Neural progenitor cell (in vitro differentiated cells): Measurements from ENCODE around the gene EME1. TPM values are rescaled to one million over a fixed set of nuclear protein-coding genes. Genes with fewer than 3 reads are reported as not detected.
"Not testable (repeated sequence)": the region's sequence is repeated elsewhere in the genome, so short reads cannot be mapped to it uniquely, and the experiment has no call there.

Experiments used
- DNase-seq: peaks from one replicate; pipeline ENCODE4 v3.0.0-alpha.2; 2016; ENCODE audit warnings: low spot score
- H2AFZ ChIP-seq: fragments of 200-600 bp; sonication (generic); replicated peaks from 2 replicates; pipeline ENCODE4 v1.6.1; 2016; ENCODE audit warnings: antibody characterized with exemption
- H3F3A ChIP-seq: fragments of 200-600 bp; sonication (generic); 2 replicates; pipeline ENCODE4 v1.6.1; 2016; ENCODE audit warnings: antibody characterized with exemption, low read depth
- H3K27ac ChIP-seq: fragments of 200-600 bp; sonication (generic); 2 replicates; pipeline ENCODE4 v1.5.1; 2016; ENCODE audit warnings: mild to moderate bottlenecking
- H3K27me3 ChIP-seq: fragments of 200-600 bp; sonication (generic); 2 replicates; pipeline ENCODE4 v1.6.1; 2016; ENCODE audit warnings: mild to moderate bottlenecking, moderate library complexity
- H3K36me3 ChIP-seq: fragments of 200-600 bp; sonication (generic); 2 replicates; pipeline ENCODE4 v1.5.1; 2016
- H3K4me1 ChIP-seq: fragments of 200-600 bp; sonication (generic); 2 replicates; pipeline ENCODE4 v1.6.1; 2016; ENCODE audit warnings: mixed run types
- H3K4me2 ChIP-seq: fragments of 200-600 bp; sonication (generic); 2 replicates; pipeline ENCODE4 v1.6.1; 2016
- H3K4me3 ChIP-seq: fragments of 200-600 bp; sonication (generic); 2 replicates; pipeline ENCODE4 v1.5.1; 2016
- H3K79me2 ChIP-seq: fragments of 200-600 bp; sonication (generic); 2 replicates; pipeline ENCODE4 v1.6.1; 2016; ENCODE audit warnings: low read depth
- H3K9ac ChIP-seq: fragments of 200-600 bp; sonication (generic); 2 replicates; pipeline ENCODE4 v1.6.1; 2016
- H3K9me3 ChIP-seq: fragments of 200-600 bp; sonication (generic); 2 replicates; pipeline ENCODE4 v1.5.1; 2016; ENCODE audit warnings: low read depth
- H4K20me1 ChIP-seq: fragments of 200-600 bp; sonication (generic); 2 replicates; pipeline ENCODE4 v1.6.1; 2016; ENCODE audit warnings: low read depth
- H3K27ac Mint-ChIP-seq: 3 replicates; pipeline ENCODE4 v1.8.0; 2021; ENCODE audit warnings: mixed read lengths
- H3K27me3 Mint-ChIP-seq: 2 replicates; pipeline ENCODE4 v1.8.0; 2022; ENCODE audit warnings: low read depth, mild to moderate bottlenecking, inconsistent platforms, moderate library complexity, mixed read lengths; ENCODE audit not compliant: insufficient read depth
- H3K36me3 Mint-ChIP-seq: 3 replicates; pipeline ENCODE4 v1.8.0; 2021; ENCODE audit warnings: mixed read lengths
- H3K4me1 Mint-ChIP-seq: 3 replicates; pipeline ENCODE4 v1.8.0; 2021; ENCODE audit warnings: mixed read lengths
- H3K4me3 Mint-ChIP-seq: 3 replicates; pipeline ENCODE4 v1.8.0; 2021; ENCODE audit warnings: mild to moderate bottlenecking, moderate library complexity, mixed read lengths
- H3K9me3 Mint-ChIP-seq: 3 replicates; pipeline ENCODE4 v1.8.0; 2020; ENCODE audit warnings: mixed read lengths
- CTCF ChIP-seq: fragments of 200-600 bp; sonication (generic); IDR thresholded peaks from 2 replicates; pipeline ENCODE4 v1.5.1; 2017; ENCODE audit warnings: antibody characterized with exemption, mild to moderate bottlenecking
- EZH2 ChIP-seq: fragments of 200-600 bp; sonication (generic); IDR thresholded peaks from 2 replicates; pipeline ENCODE4 v1.6.1; 2017; ENCODE audit warnings: antibody characterized with exemption, mild to moderate bottlenecking, moderate library complexity
- EZH2phosphoT487 ChIP-seq: fragments of 200-600 bp; sonication (generic); IDR thresholded peaks from 2 replicates; pipeline ENCODE4 v1.6.1; 2017; ENCODE audit warnings: antibody characterized with exemption
- small RNA-seq: library from RNA; depleted of rRNA; stranded (forward); fragments of <200 nt; gene quantifications from one replicate; pipeline ENCODE3, GENCODE V24; 2015
- total RNA-seq: library from RNA; depleted of rRNA; stranded (reverse); fragments of >200 nt; gene quantifications from 2 replicates; pipeline ENCODE4 v1.2.3, GENCODE V29; 2015; ENCODE audit warnings: low replicate concordance

Gene EME1
- total RNA-seq, 1 donor from 2014 or later = 26.6 TPM

- no peaks in the 10 kb centered on the region for H3K79me2 ChIP-seq
- H3K9me3 ChIP-seq = no peaks in the 10 kb centered on the region
- H4K20me1 ChIP-seq = no peaks in the 10 kb centered on the region
- H2AFZ ChIP-seq = peak overlapping the region; percentile 62
- H3F3A ChIP-seq = peaks cover 17% of the 10 kb centered on the region
- Mint-ChIP-seq H3K36me3 (no peaks in the 10 kb centered on the region), H3K9me3 (no peaks in the 10 kb centered on the region), H3K4me1 (peaks cover 27% of the 10 kb centered on the region), H3K27me3 (no peaks in the 10 kb centered on the region), H3K4me3 (peak overlapping the region; percentile 84), H3K27ac (peak overlapping the region; percentile 34)
- TF ChIP-seq CTCF = peak; percentile 29
- TF ChIP-seq EZH2 = no peak
- no peak overlapping the region for H3K27ac ChIP-seq
- peak overlapping the region; percentile 97 for H3K4me2 ChIP-seq
- no peaks in the 10 kb centered on the region for H3K36me3 ChIP-seq
- no peak overlapping the region for H3K9ac ChIP-seq
- peaks cover 16% of the 10 kb centered on the region for H3K27me3 ChIP-seq
- DNase-seq = peak; percentile 35
- H3K4me1 ChIP-seq = peaks cover 13% of the 10 kb centered on the region
- peak overlapping the region; percentile 82 for H3K4me3 ChIP-seq
Measured at GRCh38 chr17:50426814-50427787, 54.1 kb downstream of the EME1 start.

GRCh38 chr17:50428126-50428525 lies 55.1 kb downstream of the EME1 start:
- H2AFZ ChIP-seq, H3K79me2 ChIP-seq, H3K9ac ChIP-seq, H3K27ac ChIP-seq, H3K9me3 ChIP-seq, H3K27me3 Mint-ChIP-seq, H4K20me1 ChIP-seq, H3K9me3 Mint-ChIP-seq, H3K4me2 ChIP-seq, H3K36me3 Mint-ChIP-seq, H3K4me3 ChIP-seq, H3K36me3 ChIP-seq, DNase-seq, H3K27ac Mint-ChIP-seq: not testable (repeated sequence)
- Mint-ChIP-seq H3K4me3 (peak overlapping the region; percentile 84), H3K4me1 (peaks cover 27% of the 10 kb centered on the region)
- H3K4me1 ChIP-seq = peaks cover 13% of the 10 kb centered on the region
- H3K27me3 ChIP-seq = peaks cover 16% of the 10 kb centered on the region
- H3F3A ChIP-seq = peaks cover 17% of the 10 kb centered on the region

DNA sequence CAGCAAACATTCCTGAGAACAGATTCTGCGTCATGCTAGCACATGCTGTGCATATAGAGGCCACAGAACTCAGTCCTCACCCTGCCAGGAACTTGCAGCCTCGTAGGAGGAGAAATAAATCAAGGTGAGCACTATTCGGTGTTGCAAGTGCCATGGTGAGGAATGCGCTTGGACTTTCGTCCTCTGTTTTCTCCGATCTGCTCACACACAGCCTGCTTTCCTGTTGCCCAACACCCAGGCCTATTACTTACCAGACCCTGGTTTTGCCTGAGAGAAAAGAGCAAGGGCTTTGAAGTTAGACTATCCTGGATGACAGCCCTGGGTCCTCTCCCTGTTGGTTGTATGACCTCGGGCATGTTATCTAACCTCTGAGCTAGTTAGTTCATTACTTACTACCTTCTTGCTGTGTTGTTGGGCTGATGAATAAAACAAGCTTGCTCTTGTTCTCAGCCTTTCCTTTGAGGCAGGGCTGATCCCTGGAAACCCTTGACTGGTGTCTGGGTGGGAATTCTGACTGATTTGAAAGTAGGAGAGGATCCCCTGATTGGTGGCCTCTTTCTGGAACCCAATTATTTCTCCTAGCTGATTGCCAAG lies 55.9 kb downstream of the EME1 start:
- H3K27me3 Mint-ChIP-seq = no peaks in the 10 kb centered on the region
- H2AFZ ChIP-seq = no peak overlapping the region
- H3K4me2 ChIP-seq = no peak overlapping the region
- no peaks in the 10 kb centered on the region for H3K36me3 ChIP-seq
- H3K4me3 ChIP-seq = no peak overlapping the region
- H3K4me1 ChIP-seq = peaks cover 13% of the 10 kb centered on the region
- TF ChIP-seq EZH2 = no peak
- no peaks in the 10 kb centered on the region for H3K79me2 ChIP-seq
- H3K27ac Mint-ChIP-seq = no peak overlapping the region
- no peak overlapping the region for H3K9ac ChIP-seq
- H3K27ac ChIP-seq = no peak overlapping the region
- peaks cover 27% of the 10 kb centered on the region for H3K4me1 Mint-ChIP-seq
- no peaks in the 10 kb centered on the region for H4K20me1 ChIP-seq
- DNase-seq = no peak
- peaks cover 16% of the 10 kb centered on the region for H3K27me3 ChIP-seq
- no peak overlapping the region for H3K4me3 Mint-ChIP-seq
- no peaks in the 10 kb centered on the region for H3K36me3 Mint-ChIP-seq
- H3K9me3 Mint-ChIP-seq = no peaks in the 10 kb centered on the region
- peaks cover 17% of the 10 kb centered on the region for H3F3A ChIP-seq
- no peaks in the 10 kb centered on the region for H3K9me3 ChIP-seq

DNA sequence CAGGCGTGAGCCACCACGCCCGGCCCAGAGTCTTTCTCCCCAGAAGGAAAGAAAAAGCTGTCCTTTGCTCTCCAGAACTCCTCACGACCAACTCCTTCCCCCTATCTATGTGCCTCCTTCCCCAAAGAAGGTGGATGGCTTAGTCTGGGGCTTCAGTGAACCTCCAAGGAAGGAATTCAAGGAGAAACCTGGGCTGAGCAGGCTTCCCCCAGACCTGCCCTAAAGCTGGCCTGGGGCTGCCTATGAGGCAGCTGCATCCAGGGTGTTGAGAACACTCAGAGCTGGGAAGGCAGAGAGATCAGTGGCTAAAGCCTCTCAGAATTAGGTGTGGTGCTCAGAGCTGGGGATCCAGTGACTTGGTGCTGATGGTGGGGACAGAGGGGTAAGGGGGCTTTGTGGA lies 56.8 kb downstream of the EME1 start:
- Histone ChIP-seq H4K20me1 (no peaks in the 10 kb centered on the region), H3K36me3 (no peaks in the 10 kb centered on the region), H3K27me3 (peaks cover 11% of the 10 kb centered on the region), H3K9ac (no peak overlapping the region), H3K4me1 (peaks cover 13% of the 10 kb centered on the region), H3K4me3 (no peak overlapping the region), H3K9me3 (no peaks in the 10 kb centered on the region), H3K79me2 (no peaks in the 10 kb centered on the region), H3K4me2 (no peak overlapping the region), H3K27ac (no peak overlapping the region), H2AFZ (no peak overlapping the region), H3F3A (peaks cover 17% of the 10 kb centered on the region)
- TF ChIP-seq EZH2phosphoT487 = no peak
- no peak for TF ChIP-seq CTCF
- no peak for TF ChIP-seq EZH2
- H3K36me3 Mint-ChIP-seq = no peaks in the 10 kb centered on the region
- no peaks in the 10 kb centered on the region for H3K9me3 Mint-ChIP-seq
- peaks cover 27% of the 10 kb centered on the region for H3K4me1 Mint-ChIP-seq
- no peak overlapping the region for H3K4me3 Mint-ChIP-seq
- no peaks in the 10 kb centered on the region for H3K27me3 Mint-ChIP-seq
- no peak overlapping the region for H3K27ac Mint-ChIP-seq
- DNase-seq = no peak

Small RNAs within 50 kb of the gene (small RNA-seq; reads per million reads assigned to genes)
- not detected for gene RF00019

Other genes starting within 250 kb of the EME1 start
- gene SAMD14, start 243.1 kb upstream of the EME1 start, total RNA-seq = 8.7 and 27.9 TPM in 2 replicates
- gene PPP1R9B, start 222.6 kb upstream of the EME1 start, total RNA-seq = 12.0 and 31.4 TPM in 2 replicates
- 1.5 TPM in 1 of 2 replicates, not detected in the other for gene SGCA, start 207.2 kb upstream of the EME1 start, total RNA-seq
- 1.1 and 4.2 TPM in 2 replicates for gene COL1A1, start 171.6 kb upstream of the EME1 start, total RNA-seq
- 1.8 and 4.4 TPM in 2 replicates for gene TMEM92, start 98.8 kb upstream of the EME1 start, total RNA-seq
- gene XYLT2, start 27.1 kb upstream of the EME1 start, total RNA-seq = 12.2 and 33.0 TPM in 2 replicates
- 39.1 and 50.4 TPM in 2 replicates for gene MRPL27, start within 50 bp of the EME1 start, total RNA-seq
- 57.0 and 63.8 TPM in 2 replicates for gene LRRC59, start 24.3 kb downstream of the EME1 start, total RNA-seq
- gene ACSF2, start 53.0 kb downstream of the EME1 start, total RNA-seq = 15.2 and 28.8 TPM in 2 replicates
- not detected in 2 replicates for gene CHAD, start 95.7 kb downstream of the EME1 start, total RNA-seq
- 9.7 and 12.9 TPM in 2 replicates for gene RSAD1, start 105.6 kb downstream of the EME1 start, total RNA-seq
- 3.5 and 3.8 TPM in 2 replicates for gene MYCBPAP, start 135.2 kb downstream of the EME1 start, total RNA-seq
- 0.09 and 0.24 TPM in 2 replicates for gene EPN3, start 159.5 kb downstream of the EME1 start, total RNA-seq
- 22.8 and 60.5 TPM in 2 replicates for gene SPATA20, start 173.9 kb downstream of the EME1 start, total RNA-seq
- gene CACNA1G, start 187.5 kb downstream of the EME1 start, total RNA-seq = 1.6 and 4.9 TPM in 2 replicates